Left renal cortex interstitium (tissue), 4 donors: ENCODE results near the gene TCF7L2. TPM values are rescaled to one million over a fixed set of nuclear protein-coding genes. Genes with fewer than 3 reads are reported as not detected.

ENCODE experiments used
- DNase-seq, 4 donors: peaks; one replicate each; pipeline ENCODE4 v3.0.0-alpha.2; 2013; ENCODE audit warnings: low read depth in 4 of 4, low spot score in 2 of 4, missing footprints in 1 of 4
- polyA plus RNA-seq, 4 donors: library from polyadenylated mRNA; unstranded; fragments of 120-200 nt; gene quantifications; one replicate each; pipeline ENCODE4 v1.2.1, GENCODE V29; 2013; ENCODE audit not compliant: insufficient read length in 4 of 4

The TCF7L2 gene
- polyA plus RNA-seq, 4 donors = 35.6 to 57.0 (median 43.7) TPM

- DNase-seq = no peak
These were observed 12.3 kb downstream of the TCF7L2 start for GRCh38 chr10:112962343-112962742.

- no peak for DNase-seq
These were observed 13.8 kb downstream of the TCF7L2 start for GRCh38 chr10:112963835-112964234.

- no peak for DNase-seq
These were observed 14.4 kb downstream of the TCF7L2 start for GRCh38 chr10:112964482-112964881.

GRCh38 chr10:112966194-112966855 lies 16.3 kb downstream of the TCF7L2 start:
- DNase-seq = no peak

GRCh38 chr10:112967200-112967599 lies 17.2 kb downstream of the TCF7L2 start:
- DNase-seq = no peak

GRCh38 chr10:112969131-112969530 lies 19.1 kb downstream of the TCF7L2 start:
- no peak for DNase-seq

- DNase-seq = no peak
These were observed 19.5 kb downstream of the TCF7L2 start for GRCh38 chr10:112969542-112969941.

GRCh38 chr10:112970021-112970420 lies 20.0 kb downstream of the TCF7L2 start:
- no peak for DNase-seq

GRCh38 chr10:112972606-112973005 lies 22.6 kb downstream of the TCF7L2 start:
- DNase-seq = no peak

- no peak for DNase-seq
These were observed 23.0 kb downstream of the TCF7L2 start for GRCh38 chr10:112973046-112973445.

- no peak for DNase-seq
These were observed 23.8 kb downstream of the TCF7L2 start for GRCh38 chr10:112973805-112974204.

- no peak for DNase-seq
These were observed 27.4 kb downstream of the TCF7L2 start for GRCh38 chr10:112977426-112977898.

GRCh38 chr10:112979927-112980326 lies 29.9 kb downstream of the TCF7L2 start:
- no peak for DNase-seq

- no peak for DNase-seq
These were observed 30.9 kb downstream of the TCF7L2 start for GRCh38 chr10:112980937-112981336.

- DNase-seq = no peak
These were observed 31.5 kb downstream of the TCF7L2 start for GRCh38 chr10:112981553-112981952.

- DNase-seq = no peak
These were observed 33.5 kb downstream of the TCF7L2 start for GRCh38 chr10:112983444-112984056.

- DNase-seq = no peak
These were observed 34.7 kb downstream of the TCF7L2 start for GRCh38 chr10:112984756-112985155.

- no peak for DNase-seq
These were observed 35.9 kb downstream of the TCF7L2 start for GRCh38 chr10:112985690-112986543.

GRCh38 chr10:112986544-112987190 lies 36.6 kb downstream of the TCF7L2 start:
- no peak for DNase-seq

- DNase-seq = no peak
These were observed 38.9 kb downstream of the TCF7L2 start for GRCh38 chr10:112988839-112989406.

- DNase-seq = no peak
These were observed 39.8 kb downstream of the TCF7L2 start for GRCh38 chr10:112989826-112990225.
